SK-N-MC (cell line): ENCODE measurements around the gene XPR1.

ENCODE experiments used
- EZH2 ChIP-seq: fragments of 200-600 bp; sonication (generic); IDR thresholded peaks from one replicate; pipeline ENCODE4 v1.6.1; 2017; ENCODE audit warnings: antibody characterized with exemption
- FOXP2 ChIP-seq: optimal IDR thresholded peaks from 2 replicates; pipeline ENCODE3; 2011; ENCODE audit warnings: mild to moderate bottlenecking, moderate library complexity; ENCODE audit not compliant: insufficient read depth; ENCODE audit errors: extremely low read length, control extremely low read depth
- POLR2AphosphoS5 ChIP-seq: IDR thresholded peaks from 2 replicates; pipeline ENCODE4 v1.6.1; 2012; ENCODE audit warnings: mild to moderate bottlenecking, low read depth, low read length, borderline replicate concordance

DNA sequence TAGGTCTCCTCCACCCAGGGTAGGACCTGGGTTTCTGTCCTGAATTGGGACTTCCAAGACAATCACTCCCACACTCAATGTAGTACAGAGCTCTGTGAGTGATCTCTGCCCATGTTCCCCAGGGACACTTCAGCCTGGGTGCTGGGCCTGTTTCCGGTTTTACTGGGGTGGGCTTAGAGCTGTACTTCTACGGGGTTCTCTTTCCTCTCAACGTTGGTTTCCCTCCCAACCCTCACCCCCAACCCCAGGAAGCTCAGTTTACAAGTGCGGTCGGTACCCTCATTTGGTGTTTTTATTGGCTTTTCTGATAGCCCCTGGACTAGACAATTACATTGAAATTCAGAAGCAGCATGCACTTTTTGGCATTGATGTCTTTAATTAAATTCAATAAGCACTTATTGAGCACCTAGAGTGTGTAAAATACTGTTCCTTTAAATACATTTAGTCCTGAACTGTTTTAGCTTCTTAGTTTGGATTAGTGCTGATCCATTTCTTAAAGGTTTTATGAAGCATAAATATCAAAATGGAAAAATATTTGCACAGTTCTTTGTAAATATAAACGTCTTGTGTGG lies 542 bp upstream of the XPR1 start:
- TF ChIP-seq POLR2AphosphoS5, result no peak
- TF ChIP-seq EZH2, result no peak
- no peak for TF ChIP-seq FOXP2
